Esophagus (tissue), 2 donors: ENCODE results near the gene TNFAIP8. TPM values are rescaled to one million over a fixed set of nuclear protein-coding genes. Genes with fewer than 3 reads are reported as not detected.

Experiments used
- H3K27ac ChIP-seq, 2 donors: one replicate each; pipeline ENCODE4 v1.5.1; 2013; ENCODE audit warnings: low read depth in 2 of 2, mild to moderate bottlenecking in 2 of 2, inconsistent platforms in 1 of 2, low read length in 1 of 2, moderate library complexity in 1 of 2
- H3K27me3 ChIP-seq, 2 donors: one replicate each; pipeline ENCODE4 v1.6.1; 2013; ENCODE audit warnings: low read length in 2 of 2, control low read depth in 1 of 2, mild to moderate bottlenecking in 1 of 2; ENCODE audit not compliant: insufficient read depth in 2 of 2, control insufficient read depth in 1 of 2
- H3K36me3 ChIP-seq, 2 donors: one replicate each; pipeline ENCODE4 v1.6.1; 2013; ENCODE audit warnings: low read length in 1 of 2; ENCODE audit not compliant: control insufficient read depth in 2 of 2, insufficient read depth in 2 of 2
- H3K4me1 ChIP-seq, 2 donors: one replicate each; pipeline ENCODE4 v1.6.1; 2013; ENCODE audit warnings: low read length in 1 of 2; ENCODE audit not compliant: control insufficient read depth in 2 of 2, insufficient read depth in 2 of 2
- H3K4me3 ChIP-seq, 2 donors: one replicate each; pipeline ENCODE4 v1.5.1; 2013; ENCODE audit warnings: low read length in 2 of 2, mild to moderate bottlenecking in 2 of 2, low read depth in 1 of 2, moderate library complexity in 1 of 2
- H3K9me3 ChIP-seq, 2 donors: one replicate each; pipeline ENCODE4 v1.6.1; 2013; ENCODE audit warnings: mild to moderate bottlenecking in 2 of 2, low read depth in 1 of 2, low read length in 1 of 2, moderate library complexity in 1 of 2; ENCODE audit not compliant: control insufficient read depth in 2 of 2, insufficient read depth in 1 of 2
- WGBS, 2 donors: extraction: QIAGEN DNeasy Blood & Tissue Kit; methylation state at CpG; one replicate each; pipeline ENCODE4 v1.1.7; 2013; 5-methylcytosine and 5-hydroxymethylcytosine counted together
- polyA plus RNA-seq, 2 donors: library from polyadenylated mRNA; stranded (reverse); fragments of 200-250 nt; gene quantifications; one replicate each; pipeline ENCODE4 v1.2.3, GENCODE V29; 2013
- donor health status: healthy with polysubstance abuse.
- donor health status: Bipolar disorder and iron deficiency.

Gene TNFAIP8
- polyA plus RNA-seq, 2 donors = 11.0 to 16.1 TPM

- H3K4me1 ChIP-seq = peaks cover 9 to 14% of the 10 kb centered on the region in 2 donors
- H3K27ac ChIP-seq = peak overlapping the region; percentile 78 to 92
- H3K4me3 ChIP-seq = peak overlapping the region; percentile 56 to 93
- no peaks in the 10 kb centered on the region for H3K36me3 ChIP-seq
- H3K27me3 ChIP-seq = no peaks in the 10 kb centered on the region
- WGBS, 2 donors = 4 to 22% methylated on average over 4 of the region's 4 CpGs
- no peaks in the 10 kb centered on the region for H3K9me3 ChIP-seq
Measured at GRCh38 chr5:119356612-119357188, 881 bp downstream of the TNFAIP8 start.

GRCh38 chr5:119357270-119357669 lies 1.5 kb downstream of the TNFAIP8 start:
- peaks cover 9 to 16% of the 10 kb centered on the region in 2 donors for H3K4me1 ChIP-seq
- no peaks in the 10 kb centered on the region for H3K27me3 ChIP-seq
- no peaks in the 10 kb centered on the region for H3K36me3 ChIP-seq
- no peaks in the 10 kb centered on the region for H3K9me3 ChIP-seq
- 35 to 43% methylated on average over 3 of the region's 3 CpGs for WGBS, 2 donors
- H3K4me3 ChIP-seq = peak overlapping the region in 1 of 2 donors; percentile 93
- H3K27ac ChIP-seq = peak overlapping the region; percentile 16 to 31

- Histone ChIP-seq H3K27me3 (no peaks in the 10 kb centered on the region), H3K36me3 (no peaks in the 10 kb centered on the region), H3K9me3 (no peaks in the 10 kb centered on the region), H3K27ac (no peak overlapping the region), H3K4me3 (peak overlapping the region in 1 of 2 donors; percentile 93), H3K4me1 (peaks cover 10 to 16% of the 10 kb centered on the region in 2 donors)
- WGBS, 2 donors = 71 to 74% methylated on average over 6 of the region's 6 CpGs
Measured at GRCh38 chr5:119357808-119358529, 2.1 kb downstream of the TNFAIP8 start.

- H3K9me3 ChIP-seq = no peaks in the 10 kb centered on the region
- no peak overlapping the region for H3K4me3 ChIP-seq
- H3K27ac ChIP-seq = peak overlapping the region in 1 of 2 donors; percentile 18
- WGBS, 2 donors = 74 to 76% methylated on average over 2 of the region's 2 CpGs
- no peaks in the 10 kb centered on the region for H3K27me3 ChIP-seq
- peaks cover 13 to 19% of the 10 kb centered on the region in 2 donors for H3K4me1 ChIP-seq
- no peaks in the 10 kb centered on the region for H3K36me3 ChIP-seq
Measured at GRCh38 chr5:119358530-119358900, 2.7 kb downstream of the TNFAIP8 start.

GRCh38 chr5:119358901-119359603 lies 3.2 kb downstream of the TNFAIP8 start:
- Histone ChIP-seq H3K27ac (peak overlapping the region; percentile 18 to 40), H3K36me3 (no peaks in the 10 kb centered on the region), H3K4me3 (no peak overlapping the region), H3K4me1 (peaks cover 13 to 19% of the 10 kb centered on the region in 2 donors), H3K27me3 (no peaks in the 10 kb centered on the region), H3K9me3 (no peaks in the 10 kb centered on the region)
- WGBS, 2 donors = 61 to 75% methylated on average over 7 of the region's 7 CpGs

- Histone ChIP-seq H3K27me3 (no peaks in the 10 kb centered on the region), H3K4me1 (peaks cover 13 to 19% of the 10 kb centered on the region in 2 donors), H3K27ac (peak overlapping the region in 1 of 2 donors; percentile 39), H3K4me3 (no peak overlapping the region), H3K36me3 (no peaks in the 10 kb centered on the region), H3K9me3 (no peaks in the 10 kb centered on the region)
- 33 to 42% methylated on average over 4 of the region's 4 CpGs for WGBS, 2 donors
Measured at GRCh38 chr5:119359737-119360413, 4.1 kb downstream of the TNFAIP8 start.

GRCh38 chr5:119360905-119361593 lies 5.2 kb downstream of the TNFAIP8 start:
- Histone ChIP-seq H3K9me3 (no peaks in the 10 kb centered on the region), H3K4me3 (no peak overlapping the region), H3K4me1 (peaks cover 14 to 16% of the 10 kb centered on the region in 2 donors), H3K27ac (peak overlapping the region; percentile 33 to 73), H3K36me3 (no peaks in the 10 kb centered on the region), H3K27me3 (no peaks in the 10 kb centered on the region)
- WGBS, 2 donors = 58 to 70% methylated on average over 5 of the region's 5 CpGs

GRCh38 chr5:119361594-119362125 lies 5.8 kb downstream of the TNFAIP8 start:
- Histone ChIP-seq H3K36me3 (no peaks in the 10 kb centered on the region), H3K27ac (peak overlapping the region in 1 of 2 donors; percentile 40), H3K9me3 (no peaks in the 10 kb centered on the region), H3K27me3 (no peaks in the 10 kb centered on the region), H3K4me1 (peaks cover 16 to 18% of the 10 kb centered on the region in 2 donors), H3K4me3 (no peak overlapping the region)
- 81 to 95% methylated on average over 2 of the region's 2 CpGs for WGBS, 2 donors

- Histone ChIP-seq H3K4me1 (peaks cover 16 to 21% of the 10 kb centered on the region in 2 donors), H3K27ac (no peak overlapping the region), H3K9me3 (no peaks in the 10 kb centered on the region), H3K4me3 (no peak overlapping the region), H3K36me3 (no peaks in the 10 kb centered on the region), H3K27me3 (no peaks in the 10 kb centered on the region)
- 78 to 92% methylated on average over 2 of the region's 2 CpGs for WGBS, 2 donors
Measured at GRCh38 chr5:119362714-119363113, 6.9 kb downstream of the TNFAIP8 start.
